RPMI8226 (cell line): ENCODE results near the gene ZMYND8.
"Not testable (repeated sequence)": the region's sequence is repeated elsewhere in the genome, so short reads cannot be mapped to it uniquely, and the experiment has no call there.

ENCODE experiments used
- DNase-seq: peaks from one replicate; pipeline ENCODE4 v3.0.0-alpha.2; 2015

Gene ZMYND8

GRCh38 chr20:47309806-47310426, 46.6 kb downstream of the ZMYND8 start:
- DNase-seq, result no peak

- DNase-seq, result no peak
These were observed 47.1 kb downstream of the ZMYND8 start for GRCh38 chr20:47309394-47309793.

GRCh38 chr20:47307569-47307968, 48.9 kb downstream of the ZMYND8 start:
- DNase-seq, result not testable (repeated sequence)

GRCh38 chr20:47306755-47307370, 49.6 kb downstream of the ZMYND8 start:
- no peak for DNase-seq

- no peak for DNase-seq
These were observed 50.4 kb downstream of the ZMYND8 start for GRCh38 chr20:47306095-47306494.

GRCh38 chr20:47305667-47306066, 50.8 kb downstream of the ZMYND8 start:
- DNase-seq, result no peak

- DNase-seq, result no peak
These were observed 52.2 kb downstream of the ZMYND8 start for GRCh38 chr20:47304287-47304686.

- DNase-seq, result no peak
These were observed 52.8 kb downstream of the ZMYND8 start for GRCh38 chr20:47303736-47304135.

GRCh38 chr20:47300071-47300470, 56.4 kb downstream of the ZMYND8 start:
- no peak for DNase-seq

GRCh38 chr20:47298624-47299023, 57.9 kb downstream of the ZMYND8 start:
- DNase-seq, result no peak

- DNase-seq, result no peak
These were observed 58.8 kb downstream of the ZMYND8 start for GRCh38 chr20:47297746-47298145.

- no peak for DNase-seq
These were observed 59.5 kb downstream of the ZMYND8 start for GRCh38 chr20:47296950-47297349.

GRCh38 chr20:47295921-47296426, 60.5 kb downstream of the ZMYND8 start:
- DNase-seq, result no peak

GRCh38 chr20:47295129-47295813, 61.2 kb downstream of the ZMYND8 start:
- no peak for DNase-seq

GRCh38 chr20:47293631-47294030, 62.9 kb downstream of the ZMYND8 start:
- no peak for DNase-seq

GRCh38 chr20:47292581-47292980, 63.9 kb downstream of the ZMYND8 start:
- no peak for DNase-seq

GRCh38 chr20:47290666-47291430, 65.7 kb downstream of the ZMYND8 start:
- no peak for DNase-seq

- DNase-seq, result no peak
These were observed 66.5 kb downstream of the ZMYND8 start for GRCh38 chr20:47290008-47290407.

GRCh38 chr20:47289096-47289495, 67.4 kb downstream of the ZMYND8 start:
- DNase-seq, result no peak

GRCh38 chr20:47288530-47288929, 68.0 kb downstream of the ZMYND8 start:
- not testable (repeated sequence) for DNase-seq

GRCh38 chr20:47287609-47288144, 68.8 kb downstream of the ZMYND8 start:
- DNase-seq, result no peak

GRCh38 chr20:47286681-47287080, 69.8 kb downstream of the ZMYND8 start:
- DNase-seq, result no peak

GRCh38 chr20:47285189-47285588, 71.3 kb downstream of the ZMYND8 start:
- DNase-seq, result no peak
